PC-9 (cell line): ENCODE results near the gene TACC3.

Experiments used
- EZH2 ChIP-seq: fragments of 200-600 bp; sonication (generic); IDR thresholded peaks from 2 replicates; pipeline ENCODE4 v1.8.0; 2017; ENCODE audit warnings: antibody characterized with exemption, low read depth
- TF ChIP-seq, protein P1 (sequence below): fragments of 200-600 bp; sonication (generic); conservative IDR thresholded peaks from 2 replicates; pipeline ENCODE4 v1.6.1; 2017; ENCODE audit warnings: mixed run types, antibody characterized with exemption, mild to moderate bottlenecking, moderate library complexity

DNA sequence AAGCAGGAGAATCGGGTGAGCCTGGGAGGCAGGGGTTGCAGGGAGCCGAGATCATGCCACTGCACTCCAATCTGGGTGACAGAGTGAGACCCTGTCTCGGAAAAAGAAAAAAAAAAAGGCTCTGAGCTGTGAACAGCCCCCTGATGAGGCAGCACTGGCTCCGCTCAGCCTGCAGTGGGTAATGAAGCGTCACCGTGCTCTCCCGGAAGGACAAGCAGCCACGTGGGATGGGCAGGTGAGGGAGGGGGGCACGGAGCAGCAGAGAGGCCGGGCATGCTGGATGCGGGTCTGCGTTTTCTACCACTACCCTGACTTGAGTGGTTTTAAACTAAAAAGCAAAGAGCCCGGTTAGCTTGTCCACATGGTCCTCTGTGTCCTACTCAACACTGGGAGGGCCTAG, 15.5 kb downstream of the TACC3 start:
- TF ChIP-seq, protein P1, sequence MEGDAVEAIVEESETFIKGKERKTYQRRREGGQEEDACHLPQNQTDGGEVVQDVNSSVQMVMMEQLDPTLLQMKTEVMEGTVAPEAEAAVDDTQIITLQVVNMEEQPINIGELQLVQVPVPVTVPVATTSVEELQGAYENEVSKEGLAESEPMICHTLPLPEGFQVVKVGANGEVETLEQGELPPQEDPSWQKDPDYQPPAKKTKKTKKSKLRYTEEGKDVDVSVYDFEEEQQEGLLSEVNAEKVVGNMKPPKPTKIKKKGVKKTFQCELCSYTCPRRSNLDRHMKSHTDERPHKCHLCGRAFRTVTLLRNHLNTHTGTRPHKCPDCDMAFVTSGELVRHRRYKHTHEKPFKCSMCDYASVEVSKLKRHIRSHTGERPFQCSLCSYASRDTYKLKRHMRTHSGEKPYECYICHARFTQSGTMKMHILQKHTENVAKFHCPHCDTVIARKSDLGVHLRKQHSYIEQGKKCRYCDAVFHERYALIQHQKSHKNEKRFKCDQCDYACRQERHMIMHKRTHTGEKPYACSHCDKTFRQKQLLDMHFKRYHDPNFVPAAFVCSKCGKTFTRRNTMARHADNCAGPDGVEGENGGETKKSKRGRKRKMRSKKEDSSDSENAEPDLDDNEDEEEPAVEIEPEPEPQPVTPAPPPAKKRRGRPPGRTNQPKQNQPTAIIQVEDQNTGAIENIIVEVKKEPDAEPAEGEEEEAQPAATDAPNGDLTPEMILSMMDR: no peak
- TF ChIP-seq EZH2: no peak
